HEK293 (cell line): ENCODE results near the gene SLC25A13.
A peak's percentile ranks its signal among the peaks of the same experiment; 100 is the strongest.

Experiments used
- CTCF ChIA-PET: fragments of 350-600 bp; formaldehyde crosslinking; extraction: SDS; loops from one replicate; lab custom pipeline; 2021; ENCODE audit warnings: antibody characterized with exemption; lab: Yijun Ruan, JAX
- POLR2A ChIA-PET: fragments of 300-600 bp; formaldehyde crosslinking; extraction: SDS; loops from one replicate; lab custom pipeline; 2020; ENCODE audit warnings: antibody characterized with exemption, inconsistent platforms; lab: Yijun Ruan, JAX
- H3K27ac ChIP-seq: fragments of 200-500 bp; sonication (Bioruptor generic); 2 replicates; pipeline ENCODE4 v1.5.1; 2014; ENCODE audit warnings: low read depth, low read length, control low read depth, inconsistent platforms; ENCODE audit errors: extremely low read depth
- H3K36me3 ChIP-seq, 2 experiments: fragments of 200-500 bp in 1 of 2; sonication (Bioruptor generic) in 1 of 2; 1 replicate in 1 of 2; 2 replicates in 1 of 2; pipeline ENCODE4 v1.5.1; 2014 to 2017; ENCODE audit warnings: inconsistent platforms in 2 of 2, low read length in 2 of 2; ENCODE audit not compliant: control insufficient read depth in 2 of 2, insufficient read depth in 1 of 2
- H3K4me1 ChIP-seq: fragments of 200-500 bp; sonication (Bioruptor generic); 2 replicates; pipeline ENCODE4 v1.5.1; 2014; ENCODE audit warnings: mild to moderate bottlenecking, low read length, inconsistent platforms; ENCODE audit not compliant: control insufficient read depth, insufficient read depth
- H3K4me3 ChIP-seq: 2 replicates; pipeline ENCODE4 v1.5.1; 2011; ENCODE audit warnings: low read depth, mild to moderate bottlenecking, control low read depth, low read length, moderate library complexity
- H3K9me3 ChIP-seq: fragments of 200-500 bp; sonication (Bioruptor generic); 2 replicates; pipeline ENCODE4 v1.5.1; 2014; ENCODE audit warnings: low read depth, low read length, inconsistent platforms; ENCODE audit not compliant: control insufficient read depth, insufficient read depth
- BCL11A ChIP-seq: fragments of 450-650 bp; formaldehyde crosslinking; IDR thresholded peaks from 2 replicates; pipeline ENCODE4 v1.5.1; 2016; ENCODE audit warnings: low read depth, missing biosample characterization, missing genetic modification characterization
- BCL11B ChIP-seq: fragments of 450-650 bp; formaldehyde crosslinking; IDR thresholded peaks from 2 replicates; pipeline ENCODE4 v1.5.1; 2016; ENCODE audit warnings: low read depth, missing biosample characterization, missing genetic modification characterization
- GLIS1 ChIP-seq: fragments of 450-650 bp; formaldehyde crosslinking; IDR thresholded peaks from 2 replicates; pipeline ENCODE4 v1.5.1; 2016; ENCODE audit warnings: missing biosample characterization, missing genetic modification characterization
- HOXA7 ChIP-seq: sonication (generic); formaldehyde crosslinking; IDR thresholded peaks from 2 replicates; pipeline ENCODE4 v1.8.1; 2022; ENCODE audit warnings: missing genetic modification reagents, borderline replicate concordance
- HOXD13 ChIP-seq: sonication (generic); formaldehyde crosslinking; IDR thresholded peaks from 2 replicates; pipeline ENCODE4 v1.8.0; 2022; ENCODE audit warnings: missing genetic modification reagents, borderline replicate concordance
- IKZF3 ChIP-seq: fragments of 450-650 bp; IDR thresholded peaks from 2 replicates; pipeline ENCODE4 v1.5.0; 2018; ENCODE audit warnings: missing biosample characterization, mild to moderate bottlenecking, missing genetic modification characterization, moderate library complexity
- KLF16 ChIP-seq: fragments of 450-650 bp; formaldehyde crosslinking; IDR thresholded peaks from 2 replicates; pipeline ENCODE4 v1.5.1; 2017; ENCODE audit warnings: missing biosample characterization, missing genetic modification characterization
- OSR2 ChIP-seq: fragments of 450-650 bp; formaldehyde crosslinking; IDR thresholded peaks from 2 replicates; pipeline ENCODE4 v1.5.1; 2016; ENCODE audit warnings: missing biosample characterization, missing genetic modification characterization
- PRDM10 ChIP-seq: fragments of 450-650 bp; formaldehyde crosslinking; IDR thresholded peaks from 2 replicates; pipeline ENCODE4 v1.5.1; 2016; ENCODE audit warnings: missing biosample characterization, missing genetic modification characterization
- SCRT1 ChIP-seq: fragments of 450-650 bp; formaldehyde crosslinking; IDR thresholded peaks from 2 replicates; pipeline ENCODE4 v1.5.1; 2016; ENCODE audit warnings: missing biosample characterization, missing genetic modification characterization, borderline replicate concordance
- SP2 ChIP-seq: fragments of 450-650 bp; formaldehyde crosslinking; IDR thresholded peaks from 2 replicates; pipeline ENCODE4 v1.5.1; 2016; ENCODE audit warnings: missing biosample characterization, missing genetic modification characterization
- TRIM28 ChIP-seq: IDR thresholded peaks from 2 replicates; pipeline ENCODE4 v1.6.1; 2011; ENCODE audit warnings: low read length, control low read depth, borderline replicate concordance
- ZBTB48 ChIP-seq: fragments of 450-650 bp; formaldehyde crosslinking; IDR thresholded peaks from 2 replicates; pipeline ENCODE4 v1.5.1; 2016; ENCODE audit warnings: missing biosample characterization, missing genetic modification characterization
- ZBTB7A ChIP-seq: fragments of 450-650 bp; formaldehyde crosslinking; IDR thresholded peaks from 2 replicates; pipeline ENCODE4 v1.5.1; 2016; ENCODE audit warnings: low read depth, missing biosample characterization, missing genetic modification characterization
- ZBTB8A ChIP-seq: fragments of 450-650 bp; formaldehyde crosslinking; IDR thresholded peaks from 2 replicates; pipeline ENCODE4 v1.5.1; 2016; ENCODE audit warnings: missing biosample characterization, missing genetic modification characterization
- ZFP69B ChIP-seq: fragments of 450-650 bp; formaldehyde crosslinking; IDR thresholded peaks from 2 replicates; pipeline ENCODE4 v1.5.1; 2016; ENCODE audit warnings: missing biosample characterization, missing genetic modification characterization
- ZNF10 ChIP-seq: fragments of 450-650 bp; formaldehyde crosslinking; IDR thresholded peaks from 2 replicates; pipeline ENCODE4 v1.5.1; 2017; ENCODE audit warnings: missing biosample characterization, missing genetic modification characterization
- ZNF114 ChIP-seq: fragments of 450-650 bp; formaldehyde crosslinking; IDR thresholded peaks from 2 replicates; pipeline ENCODE4 v1.5.0; 2017; ENCODE audit warnings: missing biosample characterization, missing genetic modification characterization
- ZNF138 ChIP-seq: fragments of 450-650 bp; formaldehyde crosslinking; IDR thresholded peaks from 2 replicates; pipeline ENCODE4 v1.5.1; 2016; ENCODE audit warnings: missing biosample characterization, missing genetic modification characterization, borderline replicate concordance
- ZNF2 ChIP-seq: fragments of 450-650 bp; formaldehyde crosslinking; IDR thresholded peaks from 2 replicates; pipeline ENCODE4 v1.5.1; 2016; ENCODE audit warnings: missing biosample characterization, missing genetic modification characterization
- ZNF211 ChIP-seq: fragments of 450-650 bp; formaldehyde crosslinking; IDR thresholded peaks from 2 replicates; pipeline ENCODE4 v1.5.1; 2016; ENCODE audit warnings: low read depth, missing biosample characterization, missing genetic modification characterization
- ZNF221 ChIP-seq: fragments of 450-650 bp; formaldehyde crosslinking; IDR thresholded peaks from 2 replicates; pipeline ENCODE4 v1.5.1; 2017; ENCODE audit warnings: missing biosample characterization, missing genetic modification characterization, borderline replicate concordance
- ZNF350 ChIP-seq: fragments of 450-650 bp; formaldehyde crosslinking; IDR thresholded peaks from 2 replicates; pipeline ENCODE4 v1.5.0; 2017; ENCODE audit warnings: missing biosample characterization, mild to moderate bottlenecking, missing genetic modification characterization
- ZNF449 ChIP-seq: fragments of 450-650 bp; formaldehyde crosslinking; IDR thresholded peaks from 2 replicates; pipeline ENCODE4 v1.5.1; 2017; ENCODE audit warnings: missing biosample characterization, mild to moderate bottlenecking, missing genetic modification characterization, moderate library complexity
- ZNF514 ChIP-seq: fragments of 450-650 bp; formaldehyde crosslinking; IDR thresholded peaks from 2 replicates; pipeline ENCODE4 v1.5.1; 2016; ENCODE audit warnings: missing biosample characterization, missing genetic modification characterization
- ZNF585B ChIP-seq: fragments of 450-650 bp; formaldehyde crosslinking; IDR thresholded peaks from 2 replicates; pipeline ENCODE4 v1.5.1; 2016; ENCODE audit warnings: missing biosample characterization, missing genetic modification characterization
- ZNF704 ChIP-seq: fragments of 450-650 bp; formaldehyde crosslinking; IDR thresholded peaks from 2 replicates; pipeline ENCODE4 v1.5.1; 2016; ENCODE audit warnings: missing biosample characterization, missing genetic modification characterization
- ZNF843 ChIP-seq: fragments of 450-650 bp; formaldehyde crosslinking; IDR thresholded peaks from 2 replicates; pipeline ENCODE4 v1.5.1; 2016; ENCODE audit warnings: missing biosample characterization, missing genetic modification characterization
- TF ChIP-seq, protein P1 (sequence below): fragments of 450-650 bp; IDR thresholded peaks from 2 replicates; pipeline ENCODE4 v1.5.1; 2018; ENCODE audit warnings: missing biosample characterization, mild to moderate bottlenecking, missing genetic modification characterization
- TF ChIP-seq, protein P2 (sequence below): fragments of 450-650 bp; formaldehyde crosslinking; IDR thresholded peaks from 2 replicates; pipeline ENCODE4 v1.5.1; 2016; ENCODE audit warnings: missing biosample characterization, missing genetic modification characterization

SLC25A13 gene

DNA sequence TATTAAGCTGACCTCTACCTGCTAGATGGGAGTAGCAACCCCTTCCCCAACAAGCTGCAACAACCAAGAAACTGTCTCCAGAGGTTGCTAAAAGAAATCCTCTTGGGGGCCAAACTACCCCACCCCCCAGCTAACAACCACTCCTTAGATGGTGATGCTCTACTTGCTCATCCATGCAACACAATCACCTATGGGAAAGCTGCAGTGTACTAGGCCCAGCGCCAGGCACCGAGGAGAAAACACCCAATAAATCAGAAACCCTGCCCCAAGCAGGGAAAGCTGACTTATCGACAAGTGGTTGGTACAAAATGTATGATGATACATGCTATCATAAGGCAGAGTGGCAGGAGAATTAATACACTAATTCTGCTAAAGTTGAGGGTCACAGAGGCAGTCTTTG, 17.3 kb downstream of the SLC25A13 start:
- no peaks in the 10 kb centered on the region for H3K36me3 ChIP-seq
- CTCF ChIA-PET = interaction anchor here (0.6 kb wide), 2 partner anchors 175 to 1540 kb away, joined by 4 read pairs; no protein-coding TSS in a partner anchor
- H3K4me1 ChIP-seq = peaks cover 20% of the 10 kb centered on the region
- peak overlapping the region; percentile 74 for H3K27ac ChIP-seq
- POLR2A ChIA-PET = interaction anchor here (1.7 kb wide), 1 partner anchor 15 kb away, joined by 6 read pairs; no protein-coding TSS in a partner anchor
- H3K4me3 ChIP-seq = no peak overlapping the region
- no peaks in the 10 kb centered on the region for H3K9me3 ChIP-seq
- TF ChIP-seq HOXD13 (CRISPR knock-in tag) = no peak
- no peak for TF ChIP-seq ZNF2 (tag by site-specific recombination)
- 0 out of 2 replicates have a peak, but pooled peaks have one; percentile 40 for TF ChIP-seq ZNF10 (tag by site-specific recombination)
- no peak for TF ChIP-seq ZBTB7A
- TF ChIP-seq SCRT1 = peak; percentile 47; the same call in 1 of the 2 replicates
- TF ChIP-seq ZFP69B (tag by site-specific recombination) = no peak
- TF ChIP-seq, protein P1, sequence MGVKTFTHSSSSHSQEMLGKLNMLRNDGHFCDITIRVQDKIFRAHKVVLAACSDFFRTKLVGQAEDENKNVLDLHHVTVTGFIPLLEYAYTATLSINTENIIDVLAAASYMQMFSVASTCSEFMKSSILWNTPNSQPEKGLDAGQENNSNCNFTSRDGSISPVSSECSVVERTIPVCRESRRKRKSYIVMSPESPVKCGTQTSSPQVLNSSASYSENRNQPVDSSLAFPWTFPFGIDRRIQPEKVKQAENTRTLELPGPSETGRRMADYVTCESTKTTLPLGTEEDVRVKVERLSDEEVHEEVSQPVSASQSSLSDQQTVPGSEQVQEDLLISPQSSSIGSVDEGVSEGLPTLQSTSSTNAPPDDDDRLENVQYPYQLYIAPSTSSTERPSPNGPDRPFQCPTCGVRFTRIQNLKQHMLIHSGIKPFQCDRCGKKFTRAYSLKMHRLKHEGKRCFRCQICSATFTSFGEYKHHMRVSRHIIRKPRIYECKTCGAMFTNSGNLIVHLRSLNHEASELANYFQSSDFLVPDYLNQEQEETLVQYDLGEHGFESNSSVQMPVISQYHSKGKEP (tag by site-specific recombination) = peak; percentile 96
- TF ChIP-seq KLF16 (tag by site-specific recombination) = no peak
- TF ChIP-seq GLIS1 (tag by site-specific recombination) = peak; percentile 70
- no peak for TF ChIP-seq TRIM28
- peak; percentile 63 for TF ChIP-seq IKZF3 (tag by site-specific recombination)
- no peak for TF ChIP-seq ZBTB8A
- TF ChIP-seq ZNF138 = no peak
- TF ChIP-seq ZNF843 (tag by site-specific recombination) = peak; percentile 20; the same call in 1 of the 2 replicates
- peak; percentile 45; the same call in 1 of the 2 replicates for TF ChIP-seq PRDM10 (tag by site-specific recombination)
- TF ChIP-seq, protein P2, sequence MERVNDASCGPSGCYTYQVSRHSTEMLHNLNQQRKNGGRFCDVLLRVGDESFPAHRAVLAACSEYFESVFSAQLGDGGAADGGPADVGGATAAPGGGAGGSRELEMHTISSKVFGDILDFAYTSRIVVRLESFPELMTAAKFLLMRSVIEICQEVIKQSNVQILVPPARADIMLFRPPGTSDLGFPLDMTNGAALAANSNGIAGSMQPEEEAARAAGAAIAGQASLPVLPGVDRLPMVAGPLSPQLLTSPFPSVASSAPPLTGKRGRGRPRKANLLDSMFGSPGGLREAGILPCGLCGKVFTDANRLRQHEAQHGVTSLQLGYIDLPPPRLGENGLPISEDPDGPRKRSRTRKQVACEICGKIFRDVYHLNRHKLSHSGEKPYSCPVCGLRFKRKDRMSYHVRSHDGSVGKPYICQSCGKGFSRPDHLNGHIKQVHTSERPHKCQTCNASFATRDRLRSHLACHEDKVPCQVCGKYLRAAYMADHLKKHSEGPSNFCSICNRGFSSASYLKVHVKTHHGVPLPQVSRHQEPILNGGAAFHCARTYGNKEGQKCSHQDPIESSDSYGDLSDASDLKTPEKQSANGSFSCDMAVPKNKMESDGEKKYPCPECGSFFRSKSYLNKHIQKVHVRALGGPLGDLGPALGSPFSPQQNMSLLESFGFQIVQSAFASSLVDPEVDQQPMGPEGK (tag by site-specific recombination) = peak; percentile 66
- no peak for TF ChIP-seq ZNF704 (tag by site-specific recombination)
- TF ChIP-seq BCL11A (tag by site-specific recombination) = no peak
- no peak for TF ChIP-seq BCL11B (tag by site-specific recombination)
- TF ChIP-seq OSR2 (tag by site-specific recombination) = no peak
- TF ChIP-seq SP2 (tag by site-specific recombination) = no peak
- no peak for TF ChIP-seq ZNF211 (tag by site-specific recombination)
- no peak for TF ChIP-seq ZNF449 (tag by site-specific recombination)
- TF ChIP-seq ZBTB48 (tag by site-specific recombination) = peak; percentile 43; the same call in 1 of the 2 replicates
- no peak for TF ChIP-seq ZNF514 (tag by site-specific recombination)
- no peak for TF ChIP-seq ZNF350 (tag by site-specific recombination)
- no peak for TF ChIP-seq ZNF221 (tag by site-specific recombination)
- no peak for TF ChIP-seq HOXA7 (CRISPR knock-in tag)
- TF ChIP-seq ZNF585B (tag by site-specific recombination) = no peak
- TF ChIP-seq ZNF114 = no peak
